HG03378 (cell line): Measurements from ENCODE around the gene C14orf119.

Experiments used
- ATAC-seq: cut with Tn5 transposase; IDR thresholded peaks from one replicate; pipeline ENCODE4 v1.9.1; 2021; ENCODE audit warnings: mild to moderate bottlenecking, moderate library complexity; ENCODE audit not compliant: unreplicated experiment

The C14orf119 gene

GRCh38 chr14:23086565-23086964, 8.7 kb upstream of the C14orf119 start:
- no peak for ATAC-seq

DNA sequence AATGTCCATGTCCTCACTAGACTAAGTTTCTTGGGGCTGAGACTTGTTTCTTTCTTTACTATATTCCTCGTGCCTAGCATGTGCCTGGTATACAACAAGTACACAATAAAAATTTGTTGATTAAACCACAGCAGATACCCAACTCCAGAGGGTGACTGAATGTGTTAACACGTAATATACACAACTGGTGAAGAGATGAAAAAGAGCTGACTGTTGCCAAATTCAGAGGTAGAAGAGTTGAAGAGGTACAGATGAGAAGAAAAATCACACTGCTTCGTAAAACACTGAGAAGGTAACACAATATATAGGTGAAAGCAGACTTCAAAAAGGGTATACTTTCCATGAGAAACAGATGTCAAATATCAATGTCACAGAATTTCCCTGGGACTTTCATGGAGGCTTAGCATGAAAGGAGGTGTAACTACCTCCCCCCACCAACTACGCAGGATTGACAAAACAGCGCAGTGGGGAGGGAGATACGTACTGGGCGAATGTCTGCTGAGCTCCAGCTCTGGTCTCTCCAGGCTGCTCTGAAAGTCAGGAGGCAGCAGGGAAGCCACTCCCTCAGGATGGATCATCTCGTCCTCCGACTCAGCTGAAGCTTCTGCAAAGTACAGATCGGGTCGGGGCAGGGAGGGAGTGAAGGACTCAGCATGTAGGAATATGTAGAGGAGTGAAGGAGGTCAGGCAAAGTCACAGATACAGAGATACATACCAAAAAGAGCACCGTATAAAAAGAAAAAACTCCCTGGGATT, 5.6 kb upstream of the C14orf119 start:
- ATAC-seq = no peak

- ATAC-seq = no peak
Measured at GRCh38 chr14:23090254-23090636, 5.1 kb upstream of the C14orf119 start.

- ATAC-seq = no peak
Measured at GRCh38 chr14:23091294-23092225, 3.7 kb upstream of the C14orf119 start.

GRCh38 chr14:23093104-23093503, 2.2 kb upstream of the C14orf119 start:
- ATAC-seq = no peak

DNA sequence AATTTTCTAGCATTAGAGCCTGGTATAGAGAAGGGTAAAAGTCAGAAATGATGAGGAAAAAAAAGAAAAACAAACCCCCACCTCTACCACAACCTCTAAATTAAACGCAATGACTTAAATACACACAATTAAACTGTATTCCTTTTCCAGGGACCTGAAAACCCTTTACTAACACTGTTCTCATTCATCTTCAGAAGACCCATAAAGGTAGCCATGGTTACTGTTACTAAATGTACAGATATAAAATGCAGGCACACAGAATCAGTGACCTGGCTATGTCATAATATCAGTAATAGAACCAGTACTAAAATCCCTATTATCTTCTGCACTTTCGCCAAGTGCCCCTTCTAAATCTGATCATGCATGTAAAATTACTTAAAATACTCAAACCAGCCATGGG, 1.8 kb upstream of the C14orf119 start:
- no peak for ATAC-seq

- no peak for ATAC-seq
Measured at GRCh38 chr14:23093991-23094665, 1.2 kb upstream of the C14orf119 start.

GRCh38 chr14:23094666-23095195, 574 bp upstream of the C14orf119 start, which contains the start of gene ACIN1:
Gene ACIN1, minus strand, starts transcription at chr14:23095136. Its CDS starts 24 bp downstream, at chr14:23095112.
- peak; percentile 23 for ATAC-seq

DNA sequence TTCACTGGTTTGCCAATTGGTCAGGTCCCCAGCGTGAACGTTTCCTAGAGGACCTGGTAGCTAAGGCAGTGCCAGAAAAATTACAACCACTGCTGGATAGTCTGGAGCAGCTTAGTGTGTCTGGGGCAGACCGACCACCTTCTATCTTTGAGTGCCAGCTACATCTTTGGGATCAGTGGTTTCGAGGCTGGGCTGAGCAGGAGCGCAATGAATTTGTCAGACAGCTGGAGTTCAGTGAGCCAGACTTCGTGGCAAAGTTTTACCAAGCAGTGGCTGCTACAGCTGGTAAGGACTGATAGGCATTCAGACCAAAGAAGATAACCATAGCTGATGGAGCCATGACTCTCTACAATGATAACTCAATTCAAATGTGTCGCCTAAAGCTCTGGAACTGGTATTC, 2.5 kb downstream of the C14orf119 start:
- no peak for ATAC-seq

GRCh38 chr14:23099212-23099861, 4.0 kb downstream of the C14orf119 start:
- ATAC-seq = no peak

DNA sequence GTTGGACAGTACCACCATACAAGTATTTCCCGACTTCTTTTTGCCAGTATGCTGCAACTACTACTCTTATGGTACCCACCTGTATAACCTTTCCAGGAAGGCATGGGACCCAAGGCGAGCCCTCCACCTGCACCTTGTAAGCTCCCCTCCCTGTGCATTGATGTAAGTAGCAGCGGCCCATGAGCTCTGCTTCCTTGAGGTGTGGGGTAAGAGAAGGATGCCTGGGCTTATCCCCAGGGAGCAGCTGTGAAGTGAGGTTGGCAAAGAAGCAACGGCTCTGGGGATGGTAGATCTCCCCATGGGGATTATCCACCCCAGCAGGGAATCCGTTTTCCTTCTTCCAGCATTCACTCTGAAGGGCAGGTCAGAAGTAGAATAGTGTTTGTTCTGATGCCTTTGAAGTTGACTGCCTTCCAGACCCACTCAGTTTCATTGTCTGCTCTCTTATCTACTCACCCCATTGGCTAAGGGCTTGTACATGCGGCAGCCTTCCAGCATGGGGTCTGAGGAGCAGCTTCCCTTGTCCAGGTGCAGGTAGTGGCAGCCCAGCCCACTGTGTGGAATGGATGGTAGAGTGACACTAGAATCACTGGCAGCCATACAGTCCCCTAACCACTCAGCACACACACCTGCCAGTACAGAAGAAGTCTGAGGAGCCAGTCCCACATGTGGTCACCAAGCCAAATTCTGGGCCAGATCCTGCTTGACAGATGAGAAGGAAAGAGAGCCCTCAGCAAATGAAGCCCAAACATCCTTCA, 6.1 kb downstream of the C14orf119 start:
- ATAC-seq = no peak

GRCh38 chr14:23101986-23102625, 6.8 kb downstream of the C14orf119 start:
- ATAC-seq = no peak

DNA sequence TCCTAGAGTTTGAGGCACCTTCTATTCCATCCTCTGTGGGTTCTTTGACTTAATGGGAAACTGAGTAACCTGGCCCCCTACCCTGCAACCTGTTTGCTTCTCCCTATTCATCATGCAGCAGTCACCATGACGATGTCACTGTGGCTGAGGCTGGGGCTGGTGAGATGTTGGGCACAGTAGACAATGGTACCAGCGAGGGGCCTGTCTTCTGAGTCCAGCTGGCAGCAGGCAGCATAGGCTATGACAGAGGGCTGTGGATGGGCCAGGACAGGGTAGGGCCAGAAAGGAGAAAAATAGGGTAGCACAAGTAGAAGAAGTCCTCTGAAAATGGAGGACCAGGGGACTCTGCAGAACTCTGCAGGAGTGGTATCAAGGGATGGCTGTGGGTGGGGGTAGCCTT, 7.5 kb downstream of the C14orf119 start:
- no peak for ATAC-seq

GRCh38 chr14:23103581-23103980, 8.3 kb downstream of the C14orf119 start:
- no peak for ATAC-seq

DNA sequence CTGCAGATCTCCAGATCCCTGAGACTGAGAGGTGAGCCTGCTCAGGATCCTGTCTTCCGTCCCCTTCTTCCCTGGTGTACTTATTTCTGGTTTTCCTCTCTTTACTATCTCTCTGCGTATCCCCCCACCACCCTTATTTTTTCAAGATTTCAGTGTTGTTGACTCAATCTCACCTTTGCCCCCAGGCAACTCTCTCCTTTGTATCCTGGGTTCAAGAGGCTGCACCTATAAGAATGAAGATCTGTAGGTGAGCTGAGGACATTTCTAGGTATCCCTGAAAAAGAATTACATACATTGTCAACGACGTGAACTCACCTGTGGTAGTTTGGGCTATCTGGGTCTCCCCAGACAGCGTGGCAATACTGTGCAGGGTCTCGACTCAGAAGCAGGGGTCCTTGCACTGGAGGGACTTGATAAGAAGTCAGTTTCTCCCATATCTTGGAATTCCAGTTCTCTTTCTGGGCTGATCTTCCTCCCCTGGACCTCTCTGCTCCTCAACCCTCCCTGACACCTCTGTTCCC, 8.8 kb downstream of the C14orf119 start:
- no peak for ATAC-seq

- ATAC-seq = no peak
Measured at GRCh38 chr14:23104591-23105347, 9.5 kb downstream of the C14orf119 start, which contains the start of gene CIROP. Gene CIROP, minus strand, starts transcription at chr14:23104989. Its CDS starts 69 bp downstream, at chr14:23104920.

- ATAC-seq = no peak
Measured at GRCh38 chr14:23105348-23105824, 10.1 kb downstream of the C14orf119 start.

- ATAC-seq = no peak
Measured at GRCh38 chr14:23106747-23107045, 11.4 kb downstream of the C14orf119 start.
